WI38 (cell line): ENCODE data around the gene CIAO2A.

Source experiments
- H3K4me3 ChIP-seq: 2 replicates; pipeline ENCODE4 v1.5.1; 2011; ENCODE audit warnings: low read depth, mild to moderate bottlenecking, control low read depth, low read length
- CTCF ChIP-seq: IDR thresholded peaks from 2 replicates; pipeline ENCODE4 v1.5.1; 2012; ENCODE audit warnings: low read depth, mild to moderate bottlenecking, control low read depth, low read length

The CIAO2A gene

GRCh38 chr15:64032329-64032728 lies 61.3 kb downstream of the CIAO2A start:
- TF ChIP-seq CTCF, result no peak
- no peak overlapping the region for H3K4me3 ChIP-seq

- no peak for TF ChIP-seq CTCF
- H3K4me3 ChIP-seq, result no peak overlapping the region
Measured at GRCh38 chr15:64030123-64030522, 63.5 kb downstream of the CIAO2A start.

GRCh38 chr15:64029633-64030032 lies 64.0 kb downstream of the CIAO2A start:
- no peak overlapping the region for H3K4me3 ChIP-seq
- no peak for TF ChIP-seq CTCF

GRCh38 chr15:64029110-64029509 lies 64.5 kb downstream of the CIAO2A start:
- H3K4me3 ChIP-seq, result no peak overlapping the region
- TF ChIP-seq CTCF, result no peak

- no peak overlapping the region for H3K4me3 ChIP-seq
- TF ChIP-seq CTCF, result no peak
Measured at GRCh38 chr15:64026591-64026990, 67.0 kb downstream of the CIAO2A start.

- no peak for TF ChIP-seq CTCF
- H3K4me3 ChIP-seq, result no peak overlapping the region
Measured at GRCh38 chr15:64024172-64025050, 69.2 kb downstream of the CIAO2A start.

GRCh38 chr15:64023220-64023619 lies 70.4 kb downstream of the CIAO2A start:
- H3K4me3 ChIP-seq, result no peak overlapping the region
- no peak for TF ChIP-seq CTCF
